GM12878 (cell line): ENCODE data around the gene TRIM8. TPM values are rescaled to one million over a fixed set of nuclear protein-coding genes. Genes with fewer than 3 reads are reported as not detected.
A peak's percentile ranks its signal among the peaks of the same experiment; 100 is the strongest.

Experiments used
- ATAC-seq: fragments of 200-7000 bp; cut with Tn5 transposase; 3 replicates; pipeline ENCODE4 v1.9.1; 2020; ENCODE audit warnings: mild to moderate bottlenecking, moderate library complexity
- BruUV-seq: library from RNA; stranded (reverse); fragments of 400-500 nt; replicated peaks from 2 replicates; lab custom pipeline; 2021; lab: Mats Ljungman, UMichigan
- CTCF ChIA-PET: fragments of 300-600 bp; sonication (Branson Sonifier 250); formaldehyde crosslinking; extraction: SDS; loops from one replicate; lab custom pipeline; 2021; ENCODE audit warnings: inconsistent platforms; lab: Yijun Ruan, JAX
- POLR2A ChIA-PET: fragments of 350-600 bp; formaldehyde crosslinking; extraction: SDS; loops from one replicate; lab custom pipeline; 2021; ENCODE audit warnings: inconsistent platforms; lab: Charles Lee
- RAD21 ChIA-PET: fragments of 300-600 bp; sonication (Branson Sonifier 250); formaldehyde crosslinking; loops from one replicate; lab custom pipeline; 2023; ENCODE audit warnings: antibody characterized with exemption; ENCODE audit not compliant: unreplicated experiment; lab: Charles Lee
- SMC1A ChIA-PET: fragments of 300-600 bp; sonication (Branson Sonifier 250); formaldehyde crosslinking; loops from one replicate; lab custom pipeline; 2023; ENCODE audit not compliant: unreplicated experiment, uncharacterized antibody; lab: Charles Lee
- DNase-seq: peaks from one replicate; pipeline ENCODE4 v3.0.0-alpha.2; 2011; ENCODE audit warnings: low read depth, low spot score
- FAIRE-seq: peaks from 3 replicates; lab custom pipeline; 2011; peaks lifted over from hg19 to GRCh38; lab: Jason Lieb, UNC
- H2AFZ ChIP-seq: 2 replicates; pipeline ENCODE4 v1.6.0; 2011; ENCODE audit warnings: low read depth, low read length, control low read depth; ENCODE audit not compliant: control insufficient read depth
- H3K27ac ChIP-seq: 2 replicates; pipeline ENCODE4 v1.5.1; 2011; ENCODE audit warnings: control low read depth; ENCODE audit not compliant: control insufficient read depth, insufficient read depth
- H3K27me3 ChIP-seq, 2 experiments: replicated peaks in 1 of 2; 2 replicates each; pipeline versions ENCODE4 v1.6.0 to v1.6.1; 2011; ENCODE audit warnings: low read length in 1 of 2; ENCODE audit not compliant: control insufficient read depth in 2 of 2, insufficient read depth in 2 of 2
- H3K36me3 ChIP-seq, 2 experiments: 2 replicates each; pipeline ENCODE4 v1.5.1; 2011; ENCODE audit warnings: low read length in 1 of 2; ENCODE audit not compliant: control insufficient read depth in 2 of 2, insufficient read depth in 2 of 2
- H3K4me1 ChIP-seq: 2 replicates; pipeline ENCODE4 v1.6.1; 2011; ENCODE audit warnings: mild to moderate bottlenecking, low read length, moderate library complexity, mixed read lengths; ENCODE audit not compliant: control insufficient read depth, insufficient read depth
- H3K4me2 ChIP-seq: 2 replicates; pipeline ENCODE4 v1.6.0; 2011; ENCODE audit warnings: control low read depth; ENCODE audit not compliant: control insufficient read depth, insufficient read depth
- H3K4me3 ChIP-seq: fragments of 200-600 bp; sonication (generic); 2 replicates; pipeline ENCODE4 v1.5.1; 2016
- H3K79me2 ChIP-seq: 2 replicates; pipeline ENCODE4 v1.6.0; 2011; ENCODE audit warnings: low read length; ENCODE audit not compliant: control insufficient read depth, insufficient read depth
- H3K9ac ChIP-seq: 2 replicates; pipeline ENCODE4 v1.8.0; 2011; ENCODE audit warnings: low read length, control low read depth, mixed read lengths; ENCODE audit not compliant: control insufficient read depth, insufficient read depth
- H3K9me3 ChIP-seq: replicated peaks from 3 replicates; pipeline ENCODE4 v1.5.1; 2011; ENCODE audit warnings: mild to moderate bottlenecking, low read length; ENCODE audit not compliant: control insufficient read depth, insufficient read depth
- H4K20me1 ChIP-seq: 2 replicates; pipeline ENCODE4 v1.6.0; 2011; ENCODE audit not compliant: control insufficient read depth, insufficient read depth
- ATF3 ChIP-seq: IDR thresholded peaks from 2 replicates; pipeline ENCODE4 v1.6.1; 2011; ENCODE audit warnings: low read depth, mild to moderate bottlenecking, low read length, moderate library complexity, borderline replicate concordance; ENCODE audit errors: extremely low read depth
- BCL3 ChIP-seq: IDR thresholded peaks from 2 replicates; pipeline ENCODE4 v1.6.1; 2011; ENCODE audit warnings: borderline replicate concordance, low read depth, mild to moderate bottlenecking, moderate library complexity, low read length; ENCODE audit not compliant: insufficient read depth, poor library complexity, severe bottlenecking
- CHD2 ChIP-seq: IDR thresholded peaks from 2 replicates; pipeline ENCODE4 v1.6.1; 2011; ENCODE audit warnings: low read depth, low read length, improper control_type of control experiment, borderline replicate concordance
- CREM ChIP-seq: IDR thresholded peaks from 2 replicates; pipeline ENCODE4 v1.6.1; 2014; ENCODE audit warnings: antibody characterized with exemption, low read depth
- E2F4 ChIP-seq: IDR thresholded peaks from 2 replicates; pipeline ENCODE4 v1.6.1; 2012; ENCODE audit warnings: low read depth, low read length, improper control_type of control experiment
- GATAD2B ChIP-seq: fragments of 450-650 bp; conservative IDR thresholded peaks from 2 replicates; pipeline ENCODE4 v1.6.1; 2017; ENCODE audit warnings: low read depth, mild to moderate bottlenecking, moderate library complexity
- HDAC6 ChIP-seq: fragments of 200-600 bp; sonication (generic); IDR thresholded peaks from one replicate; pipeline ENCODE4 v1.8.0; 2017; ENCODE audit warnings: antibody characterized with exemption; ENCODE audit not compliant: unreplicated experiment
- NBN ChIP-seq: fragments of 450-650 bp; IDR thresholded peaks from 2 replicates; pipeline ENCODE4 v1.6.1; 2016
- SKIL ChIP-seq: fragments of 450-650 bp; IDR thresholded peaks from 2 replicates; pipeline ENCODE4 v1.6.1; 2017; ENCODE audit warnings: mild to moderate bottlenecking, low read depth, inconsistent platforms; ENCODE audit not compliant: poor library complexity, severe bottlenecking
- SREBF2 ChIP-seq: IDR thresholded peaks from 2 replicates; pipeline ENCODE4 v1.6.1; 2012; ENCODE audit warnings: mild to moderate bottlenecking, low read length
- STAT3 ChIP-seq: IDR thresholded peaks from 2 replicates; pipeline ENCODE4 v1.6.1; 2011; ENCODE audit warnings: low read depth, low read length, improper control_type of control experiment
- ZBTB4 ChIP-seq: fragments of 450-650 bp; formaldehyde crosslinking; IDR thresholded peaks from 2 replicates; pipeline ENCODE4 v1.4.0; 2022; ENCODE audit warnings: mild to moderate bottlenecking, moderate library complexity
- ZNF207 ChIP-seq: fragments of 450-650 bp; IDR thresholded peaks from 2 replicates; pipeline ENCODE4 v1.6.1; 2014; ENCODE audit warnings: antibody characterized with exemption, mild to moderate bottlenecking, borderline replicate concordance
- ZNF622 ChIP-seq: fragments of 450-650 bp; IDR thresholded peaks from 2 replicates; pipeline ENCODE4 v1.6.1; 2017; ENCODE audit warnings: mild to moderate bottlenecking, inconsistent platforms
- WGBS: methylation state at CpG from one replicate; pipeline ENCODE4 v1.1.6; 2016; ENCODE audit warnings: low lambda C conversion rate; ENCODE audit not compliant: insufficient replicate concordance, insufficient coverage; ENCODE audit errors: missing lambda C conversion rate; 5-methylcytosine and 5-hydroxymethylcytosine counted together
- in situ Hi-C: fragments of 300-500 bp; cut with MboI; formaldehyde crosslinking; loops from 9 replicates; pipeline ENCODE4 v1.14.3; 2018; ENCODE audit warnings: mixed read lengths
- intact Hi-C: fragments of 100-400 bp; cut with micrococcal nuclease; formaldehyde crosslinking; loops from one replicate; pipeline ENCODE4 v1.14.2; 2022; ENCODE audit not compliant: unreplicated experiment
- polyA plus RNA-seq, 11 experiments: library from polyadenylated mRNA; depleted of rRNA in 4 of 11; unstranded in 6 of 11; stranded (reverse) in 5 of 11; fragments of >200 nt; fragmentation: Nextera tagmentation in 4 of 11; fragmentation: Illumina TruSeq in 1 of 11; extraction: Ambion mirVana in 4 of 11; extraction: Trizol in 1 of 11; gene quantifications; 1 replicate in 1 of 11; 2 replicates in 10 of 11; pipeline versions ENCODE4 v1.2.1 to v1.2.3, GENCODE V29; 2011 to 2016; ENCODE audit warnings: inconsistent platforms in 2 of 11, missing spikeins in 2 of 11, low read depth in 1 of 11
- total RNA-seq, 4 experiments: library from RNA; depleted of rRNA in 3 of 4; stranded (reverse); fragments of >200 nt in 3 of 4; fragmentation: Illumina TruSeq in 1 of 4; extraction: Trizol in 1 of 4; gene quantifications; 2 replicates each; pipeline versions ENCODE4 v1.2.1 to v1.2.3, GENCODE V29; 2013 to 2021

Gene TRIM8
- total and polyA plus RNA-seq, 10 of the 15 experiments (the other 5 are each of a cell fraction or from before 2014, with no cell fraction given), result 7.9 to 53.2 (median 24.6) TPM

- ATAC-seq (peak; percentile 10), FAIRE-seq (no peak), DNase-seq (no peak)
- H4K20me1 ChIP-seq, result no peaks in the 10 kb centered on the region
- ChIA-PET POLR2A (interaction anchor here (0.6 to 14.1 kb wide), 13 partner anchors 8 to 962 kb away, joined by 3 to 151 read pairs (median 5); partner anchors contain the start of genes ACTR1A, ARL3 and SFXN2), CTCF (interaction anchor here (1.2 to 13.5 kb wide), 9 partner anchors 8 to 252 kb away, joined by 3 to 128 read pairs (median 5); partner anchors contain the start of gene SUFU), SMC1A (interaction anchor here (0.9 to 9.3 kb wide), 10 partner anchors 8 to 71 kb away, joined by 3 to 103 read pairs (median 6); partner anchors contain the start of genes ARL3 and SFXN2), RAD21 (interaction anchor here (0.7 to 7.1 kb wide), 11 partner anchors 9 to 825 kb away, joined by 3 to 81 read pairs (median 6); partner anchors contain the start of genes ARL3, SFXN2, SUFU and WBP1L)
- H3K36me3 ChIP-seq, result peaks cover 20 to 23% of the 10 kb centered on the region in 2 experiments
- intact Hi-C loops, result no loop called here
- H3K27ac ChIP-seq, result peak overlapping the region; percentile 96
- peak overlapping the region; percentile 62 for H3K4me3 ChIP-seq
- H3K79me2 ChIP-seq, result peaks cover 79% of the 10 kb centered on the region
- no TSS peak for BruUV-seq
- H3K9me3 ChIP-seq, result no peaks in the 10 kb centered on the region
- no peaks in the 10 kb centered on the region for H3K27me3 ChIP-seq
- H2AFZ ChIP-seq, result no peak overlapping the region
- H3K4me2 ChIP-seq, result peak overlapping the region; percentile 98
- in situ Hi-C loops, result no loop called here
- WGBS, result 25% methylated on average over 11 of the region's 11 CpGs
- H3K4me1 ChIP-seq, result peaks cover 66% of the 10 kb centered on the region
- peak overlapping the region; percentile 68 for H3K9ac ChIP-seq
- TF ChIP-seq ZNF207 (no peak), ATF3 (no peak), STAT3 (no peak), CREM (no peak), GATAD2B (no peak; the same call in 1 of the 2 replicates), ZNF622 (no peak), NBN (no peak), ZBTB4 (CRISPR knock-in tag) (no peak), SKIL (no peak), CHD2 (peak; percentile 2; the same call in 1 of the 2 replicates), SREBF2 (no peak), BCL3 (no peak), E2F4 (no peak), HDAC6 (peak; percentile 26)
These were observed 6.6 kb downstream of the TRIM8 start for GRCh38 chr10:102650655-102651454.
